Measurements from ENCODE around the gene GLIS2.

The GLIS2 gene

GRCh38 chr16:4347010-4347409, 31.1 kb downstream of the GLIS2 start:
- TF ChIP-seq POLR2AphosphoS5 (IDR thresholded peaks at IDR 0.05; ENCODE audit: low read depth, low read length) (no peak), TAF1 (IDR thresholded peaks at IDR 0.05; ENCODE audit: borderline replicate concordance, insufficient read depth, low read length) (no peak), SIN3A (IDR thresholded peaks at IDR 0.05; ENCODE audit: borderline replicate concordance, insufficient read depth, low read length) (no peak)

DNA sequence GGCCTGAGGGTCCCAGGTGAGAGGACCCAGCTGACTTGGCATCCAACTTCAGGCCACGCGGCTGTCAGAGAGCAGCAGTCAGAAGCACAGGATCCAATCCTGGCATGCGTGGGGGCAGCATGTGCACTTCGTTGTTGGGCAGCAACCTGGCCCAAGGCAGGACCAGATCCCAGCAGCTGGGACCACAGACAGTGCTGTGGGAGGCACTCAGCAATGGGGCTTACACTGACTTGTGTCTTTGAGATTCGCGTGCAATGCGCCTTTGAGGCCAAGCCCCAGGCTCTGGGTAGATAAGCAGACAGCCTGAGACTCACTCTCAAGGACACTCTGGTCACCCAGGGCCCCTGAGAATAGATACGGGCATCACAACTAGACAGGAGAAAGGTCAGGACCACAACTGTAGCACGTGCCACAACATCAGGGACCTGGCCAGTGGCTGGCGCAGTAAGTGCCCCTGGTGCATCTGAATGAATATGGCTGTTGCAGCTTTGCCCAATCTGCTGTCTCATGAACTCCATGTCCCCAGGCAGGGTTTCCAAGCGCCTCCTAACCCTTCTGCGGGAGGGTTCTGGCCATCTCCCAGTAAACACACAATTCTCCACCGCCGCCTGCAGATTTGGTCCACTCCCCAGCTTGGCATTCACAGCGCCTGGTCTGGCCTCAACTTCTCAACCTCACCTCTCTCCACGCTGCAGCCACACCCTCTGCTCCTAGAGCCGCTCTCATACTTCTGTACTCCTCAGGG, 32.1 kb downstream of the GLIS2 start:
- no peak for TF ChIP-seq FOXP2 (optimal IDR thresholded peaks at IDR 0.05; ENCODE audit: borderline replicate concordance, extremely low read depth, extremely low read length, insufficient read depth)
- TF ChIP-seq, protein P1, sequence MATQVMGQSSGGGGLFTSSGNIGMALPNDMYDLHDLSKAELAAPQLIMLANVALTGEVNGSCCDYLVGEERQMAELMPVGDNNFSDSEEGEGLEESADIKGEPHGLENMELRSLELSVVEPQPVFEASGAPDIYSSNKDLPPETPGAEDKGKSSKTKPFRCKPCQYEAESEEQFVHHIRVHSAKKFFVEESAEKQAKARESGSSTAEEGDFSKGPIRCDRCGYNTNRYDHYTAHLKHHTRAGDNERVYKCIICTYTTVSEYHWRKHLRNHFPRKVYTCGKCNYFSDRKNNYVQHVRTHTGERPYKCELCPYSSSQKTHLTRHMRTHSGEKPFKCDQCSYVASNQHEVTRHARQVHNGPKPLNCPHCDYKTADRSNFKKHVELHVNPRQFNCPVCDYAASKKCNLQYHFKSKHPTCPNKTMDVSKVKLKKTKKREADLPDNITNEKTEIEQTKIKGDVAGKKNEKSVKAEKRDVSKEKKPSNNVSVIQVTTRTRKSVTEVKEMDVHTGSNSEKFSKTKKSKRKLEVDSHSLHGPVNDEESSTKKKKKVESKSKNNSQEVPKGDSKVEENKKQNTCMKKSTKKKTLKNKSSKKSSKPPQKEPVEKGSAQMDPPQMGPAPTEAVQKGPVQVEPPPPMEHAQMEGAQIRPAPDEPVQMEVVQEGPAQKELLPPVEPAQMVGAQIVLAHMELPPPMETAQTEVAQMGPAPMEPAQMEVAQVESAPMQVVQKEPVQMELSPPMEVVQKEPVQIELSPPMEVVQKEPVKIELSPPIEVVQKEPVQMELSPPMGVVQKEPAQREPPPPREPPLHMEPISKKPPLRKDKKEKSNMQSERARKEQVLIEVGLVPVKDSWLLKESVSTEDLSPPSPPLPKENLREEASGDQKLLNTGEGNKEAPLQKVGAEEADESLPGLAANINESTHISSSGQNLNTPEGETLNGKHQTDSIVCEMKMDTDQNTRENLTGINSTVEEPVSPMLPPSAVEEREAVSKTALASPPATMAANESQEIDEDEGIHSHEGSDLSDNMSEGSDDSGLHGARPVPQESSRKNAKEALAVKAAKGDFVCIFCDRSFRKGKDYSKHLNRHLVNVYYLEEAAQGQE (IDR thresholded peaks at IDR 0.05; ENCODE audit: insufficient read depth in 1 of 2, low read depth in 2 of 2, low read length in 2 of 2) = no peak
- no peak for TF ChIP-seq POLR2AphosphoS5 (IDR thresholded peaks at IDR 0.05; ENCODE audit: low read depth, low read length)
- TF ChIP-seq SIN3A (IDR thresholded peaks at IDR 0.05; ENCODE audit: borderline replicate concordance, insufficient read depth, low read length) = no peak
- TF ChIP-seq TAF1 (IDR thresholded peaks at IDR 0.05; ENCODE audit: borderline replicate concordance, insufficient read depth, low read length) = no peak

DNA sequence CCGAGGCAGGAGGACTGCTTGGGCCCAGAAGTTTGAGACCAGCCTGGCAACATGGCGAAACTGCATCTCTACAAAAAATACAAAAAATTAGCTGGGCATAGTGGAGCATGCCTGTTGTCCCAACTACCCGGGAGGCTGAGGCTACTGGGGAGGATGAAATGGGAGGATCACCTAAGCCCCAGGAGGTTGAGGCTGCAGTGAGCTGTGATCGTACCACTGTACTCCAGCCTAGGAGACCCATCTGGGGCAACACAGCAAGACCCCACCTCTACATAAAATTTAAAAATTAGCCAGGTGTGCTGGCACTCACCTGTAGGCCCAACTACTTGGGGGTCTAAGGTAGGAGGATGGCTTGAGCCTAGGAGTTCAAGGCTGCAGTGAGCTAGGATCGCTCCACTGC, 33.5 kb downstream of the GLIS2 start:
- TF ChIP-seq TAF1 (IDR thresholded peaks at IDR 0.05; ENCODE audit: borderline replicate concordance, insufficient read depth, low read length) = no peak
- TF ChIP-seq POLR2AphosphoS5 (IDR thresholded peaks at IDR 0.05; ENCODE audit: low read depth, low read length) = no peak
- no peak for TF ChIP-seq FOXP2 (optimal IDR thresholded peaks at IDR 0.05; ENCODE audit: borderline replicate concordance, extremely low read depth, extremely low read length, insufficient read depth)
- TF ChIP-seq SIN3A (IDR thresholded peaks at IDR 0.05; ENCODE audit: borderline replicate concordance, insufficient read depth, low read length) = no peak
- TF ChIP-seq, protein P1 (IDR thresholded peaks at IDR 0.05; ENCODE audit: insufficient read depth in 1 of 2, low read depth in 2 of 2, low read length in 2 of 2) = no peak

GRCh38 chr16:4350365-4350786, 34.5 kb downstream of the GLIS2 start:
- TF ChIP-seq POLR2AphosphoS5 (IDR thresholded peaks at IDR 0.05; ENCODE audit: low read depth, low read length) (no peak), TAF1 (IDR thresholded peaks at IDR 0.05; ENCODE audit: borderline replicate concordance, insufficient read depth, low read length) (no peak), SIN3A (IDR thresholded peaks at IDR 0.05; ENCODE audit: borderline replicate concordance, insufficient read depth, low read length) (no peak), FOXP2 (optimal IDR thresholded peaks at IDR 0.05; ENCODE audit: borderline replicate concordance, extremely low read depth, extremely low read length, insufficient read depth) (no peak)
- TF ChIP-seq, protein P1 (IDR thresholded peaks at IDR 0.05; ENCODE audit: insufficient read depth in 1 of 2, low read depth in 2 of 2, low read length in 2 of 2) = no peak

DNA sequence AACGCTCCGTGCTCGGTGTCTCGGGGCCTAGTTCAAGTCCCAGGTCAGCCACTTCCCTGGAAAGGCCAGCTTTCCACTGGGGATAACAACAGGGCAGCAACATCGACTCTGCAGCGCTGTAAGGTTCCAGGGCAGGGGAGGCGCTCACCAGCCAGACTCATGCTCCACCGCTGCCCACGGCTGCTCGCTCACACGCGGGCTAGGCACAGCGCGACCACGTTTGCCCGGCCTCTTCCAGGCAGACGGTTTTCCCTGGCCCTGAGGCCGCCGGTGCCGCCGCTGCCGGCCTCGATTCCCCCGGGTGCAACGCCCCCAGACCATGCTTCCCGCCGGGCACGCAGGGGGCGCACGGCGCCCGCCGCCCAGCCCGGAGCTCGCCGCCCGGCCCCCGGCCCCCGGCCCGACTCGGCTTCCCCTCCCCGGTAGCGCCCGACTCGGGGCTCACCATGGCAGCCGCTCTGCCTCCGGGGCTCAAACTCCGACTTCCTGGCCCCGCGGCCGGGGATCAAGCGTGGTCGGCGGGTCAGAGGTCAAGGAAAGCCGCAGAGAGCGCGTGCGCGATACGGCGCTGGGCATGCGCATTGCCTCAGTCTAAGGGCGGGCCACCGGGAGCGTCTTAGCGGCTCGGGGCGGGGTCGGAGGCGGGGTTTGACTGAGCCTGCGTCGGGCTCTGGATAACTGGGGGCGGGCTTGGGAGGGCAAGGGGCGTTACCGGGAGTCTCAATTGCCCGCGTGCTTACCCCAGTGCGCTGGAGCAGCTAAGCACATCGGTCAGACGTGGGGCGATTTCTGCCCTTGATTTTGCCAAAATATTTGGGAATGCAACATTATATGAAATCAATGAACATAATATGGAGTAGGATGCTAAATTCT, 35.2 kb downstream of the GLIS2 start, which contains the start of gene PAM16:
Gene PAM16, minus strand, starts transcription at position 535 of the 873 bp plus-strand sequence. Its CDS starts 87 bp downstream, at position 448.
- 0 out of 2 replicates have a peak, but pooled peaks have one; percentile 41 for TF ChIP-seq SIN3A (IDR thresholded peaks at IDR 0.05; ENCODE audit: borderline replicate concordance, insufficient read depth, low read length)
- TF ChIP-seq TAF1 (IDR thresholded peaks at IDR 0.05; ENCODE audit: borderline replicate concordance, insufficient read depth, low read length) = peak; percentile 79; the same call in 1 of the 2 replicates
- TF ChIP-seq FOXP2 (optimal IDR thresholded peaks at IDR 0.05; ENCODE audit: borderline replicate concordance, extremely low read depth, extremely low read length, insufficient read depth) = peak; percentile 54
- TF ChIP-seq, protein P1 (IDR thresholded peaks at IDR 0.05; ENCODE audit: insufficient read depth in 1 of 2, low read depth in 2 of 2, low read length in 2 of 2) = no peak
- peak; percentile 79 for TF ChIP-seq POLR2AphosphoS5 (IDR thresholded peaks at IDR 0.05; ENCODE audit: low read depth, low read length)
